Kidney tubule cell (primary cell): Measurements from ENCODE around the gene PPP1R1C.
A peak's percentile ranks its signal among the peaks of the same experiment; 100 is the strongest.
"Not testable (repeated sequence)": the region's sequence is repeated elsewhere in the genome, so short reads cannot be mapped to it uniquely, and the experiment has no call there.

Experiments
- DNase-seq: peaks from one replicate; pipeline ENCODE4 v3.0.0-alpha.2; 2018; ENCODE audit warnings: low spot score

PPP1R1C gene

DNA sequence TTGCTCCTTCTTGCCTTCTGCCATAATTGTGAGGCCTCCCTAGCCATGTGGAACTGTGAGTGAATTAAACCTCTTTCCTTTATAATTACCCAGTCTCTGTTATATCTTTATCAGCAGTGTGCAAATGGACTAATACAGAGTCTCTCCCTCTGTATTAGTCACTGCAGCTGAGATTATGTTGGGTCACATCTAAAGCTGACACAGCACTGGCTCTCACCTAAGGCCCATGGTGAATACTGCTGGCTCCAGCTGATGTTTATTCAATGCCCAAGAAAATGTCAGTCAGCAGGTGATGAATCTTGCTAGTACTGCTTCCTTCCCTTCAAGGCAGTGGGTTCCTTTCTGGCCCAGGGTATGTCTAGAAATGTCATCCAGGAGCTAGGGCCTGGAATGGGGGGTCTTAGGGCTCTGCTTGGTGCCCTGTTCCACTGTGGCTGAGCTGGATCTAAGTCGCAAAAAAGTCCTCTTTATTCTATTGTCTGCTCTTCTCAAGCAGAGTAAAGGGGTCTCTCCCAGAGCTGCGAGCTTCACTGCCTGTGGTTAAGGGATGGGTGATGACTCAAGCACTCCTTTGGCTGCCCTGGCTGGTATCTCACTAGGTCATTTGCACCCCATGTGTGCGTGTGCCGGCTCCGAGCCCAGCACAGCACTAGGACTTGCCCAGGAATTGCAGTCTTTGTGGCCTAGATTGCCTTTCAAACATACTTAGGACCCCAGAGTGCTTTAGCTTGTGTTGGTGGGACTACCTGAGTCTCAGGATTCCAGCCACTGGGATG is 29.9 kb downstream of the PPP1R1C start:
- DNase-seq: peak; percentile 84

DNA sequence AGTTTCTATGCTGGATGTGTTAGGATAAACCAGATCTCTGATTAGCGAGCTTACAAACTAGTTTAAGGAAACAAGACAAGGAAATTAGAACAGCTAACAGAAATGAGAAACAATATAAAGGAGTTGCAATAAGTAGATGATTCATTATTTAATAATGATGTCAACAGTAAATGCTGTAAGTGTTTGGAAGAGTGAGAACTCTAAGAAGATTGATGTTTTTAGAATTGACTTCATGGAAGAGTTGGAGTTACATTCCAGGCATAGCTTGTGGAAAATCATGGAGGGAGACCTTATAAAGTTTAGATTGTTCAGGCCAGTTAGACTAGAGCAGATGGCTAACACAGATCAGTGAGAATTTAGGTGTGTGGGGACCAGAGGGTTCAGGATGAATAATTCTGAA is 32.6 kb downstream of the PPP1R1C start:
- peak; percentile 69 for DNase-seq

DNA sequence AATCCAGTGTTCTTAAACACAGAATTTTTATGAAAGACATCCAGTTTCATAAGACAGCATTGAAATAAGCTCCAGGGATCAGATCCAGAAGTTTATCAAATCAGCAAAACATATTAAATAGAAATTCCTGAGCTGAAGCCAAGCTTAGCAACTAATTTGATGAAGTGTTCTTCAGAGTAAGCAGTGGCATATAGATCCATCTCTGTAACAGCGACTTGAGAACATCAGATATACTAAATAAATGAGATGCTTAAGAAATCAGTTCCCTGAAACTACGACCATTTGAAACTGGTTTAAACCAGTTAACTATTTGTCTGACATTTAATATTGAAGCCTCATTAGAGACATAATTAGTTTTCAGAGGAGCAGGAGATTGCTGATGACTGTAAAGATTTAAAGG is 34.1 kb downstream of the PPP1R1C start:
- no peak for DNase-seq

DNA sequence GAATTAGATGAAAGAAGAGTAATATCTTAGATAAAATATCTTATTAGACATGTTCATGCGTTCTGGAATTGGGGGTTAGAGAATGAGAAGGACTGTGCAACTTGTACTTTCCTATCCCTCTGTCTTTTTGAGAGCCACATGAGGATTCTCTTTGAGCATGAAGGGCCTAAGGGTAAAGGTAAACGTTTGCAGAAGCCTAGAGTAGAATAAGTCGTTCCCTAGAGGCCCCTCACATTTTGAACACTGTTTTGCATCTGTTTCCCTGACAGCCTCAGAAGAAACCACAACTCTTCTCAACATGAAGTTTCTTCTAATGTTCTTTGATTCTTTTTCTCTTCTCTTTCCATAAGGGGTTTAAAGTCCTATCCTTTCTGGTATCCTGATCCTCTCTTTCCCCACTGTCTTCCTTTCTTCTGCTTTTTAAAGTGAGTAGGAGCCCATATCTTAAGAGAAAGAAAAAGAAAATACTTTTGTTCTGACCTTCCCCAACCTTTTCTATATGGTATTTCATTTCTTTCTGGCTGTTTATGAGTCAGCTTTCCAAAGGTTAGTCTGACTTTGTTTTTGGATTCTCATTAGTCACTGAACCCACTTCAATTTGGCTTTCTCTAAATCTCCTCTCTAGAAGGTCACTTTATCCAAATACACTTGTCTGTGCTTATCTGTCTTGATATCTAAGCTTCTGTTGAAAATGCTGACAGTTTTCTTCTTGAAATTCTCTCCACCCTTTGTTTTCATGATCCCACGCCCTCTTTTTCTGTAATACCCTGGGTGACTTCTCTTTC is 34.8 kb downstream of the PPP1R1C start:
- DNase-seq: no peak

DNA sequence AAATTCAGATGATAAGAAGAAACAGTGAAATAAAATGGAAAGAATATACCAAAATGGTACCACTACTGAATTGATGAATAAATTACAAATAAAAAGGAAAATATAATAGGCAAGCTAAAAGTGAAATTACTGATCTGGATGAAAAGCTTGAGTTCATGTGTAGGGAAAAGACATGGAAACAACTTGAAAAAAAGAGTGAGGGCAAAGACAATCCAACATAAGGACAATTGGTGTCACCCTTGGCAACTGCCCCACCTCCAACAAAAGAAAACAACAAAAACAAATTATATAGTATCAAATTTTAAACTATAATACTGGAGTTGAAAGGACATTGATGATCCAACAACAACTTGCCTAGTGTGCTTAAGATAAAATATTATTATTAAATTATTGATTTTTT is 37.6 kb downstream of the PPP1R1C start:
- DNase-seq: no peak

DNA sequence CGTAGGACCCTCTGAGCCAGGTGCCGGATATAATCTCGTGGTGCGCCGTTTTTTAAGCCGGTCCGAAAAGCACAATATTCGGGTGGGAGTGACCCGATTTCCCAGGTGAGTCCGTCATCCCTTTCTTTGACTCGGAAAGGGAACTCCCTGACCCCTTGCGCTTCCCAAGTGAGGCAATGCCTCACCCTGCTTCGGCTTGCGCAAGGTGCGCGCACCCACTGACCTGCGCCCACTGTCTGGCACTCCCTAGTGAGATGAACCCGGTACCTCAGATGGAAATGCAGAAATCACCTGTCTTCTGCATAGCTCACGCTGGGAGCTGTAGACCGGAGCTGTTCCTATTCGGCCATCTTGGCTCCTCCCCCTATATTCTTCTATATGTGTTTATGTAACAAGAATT is 45.2 kb downstream of the PPP1R1C start:
- not testable (repeated sequence) for DNase-seq

DNA sequence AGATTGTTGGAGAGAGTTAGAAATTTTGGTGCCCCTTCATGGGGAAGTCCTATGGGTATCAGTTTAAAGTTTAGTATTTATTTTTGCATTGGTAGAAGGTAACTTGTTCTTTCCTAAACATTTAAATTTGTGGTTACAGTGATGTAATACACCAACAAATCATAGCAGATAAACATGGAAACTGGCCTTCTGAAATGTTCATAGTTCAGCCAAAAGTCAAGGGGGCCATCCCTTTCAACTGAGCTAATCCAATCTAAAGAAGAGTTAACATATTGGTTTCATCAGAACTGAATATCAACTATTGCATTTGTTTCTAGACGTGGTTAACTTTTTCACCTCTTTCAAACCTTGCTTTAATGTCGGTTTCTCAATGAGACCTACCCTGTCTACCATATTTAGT is 46.3 kb downstream of the PPP1R1C start:
- no peak for DNase-seq

DNA sequence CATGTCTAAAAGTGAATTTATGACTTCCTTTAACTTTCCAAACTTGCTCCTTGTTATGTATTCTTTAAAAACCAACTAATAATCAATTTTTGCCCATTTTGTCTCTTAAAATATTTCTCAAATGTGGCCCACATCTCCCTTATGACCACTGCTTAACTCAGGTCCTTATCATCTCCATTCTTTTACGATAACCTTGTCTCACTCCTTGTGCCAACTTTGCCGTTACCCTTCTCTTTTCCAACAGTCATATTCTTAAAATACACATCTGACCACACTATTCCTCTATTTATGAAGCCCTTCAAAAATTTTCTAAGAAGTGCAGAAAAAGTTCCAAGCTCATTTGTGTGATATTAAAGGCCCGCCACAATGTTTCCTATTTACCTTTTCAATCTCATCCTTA is 47.8 kb downstream of the PPP1R1C start:
- DNase-seq: no peak

DNA sequence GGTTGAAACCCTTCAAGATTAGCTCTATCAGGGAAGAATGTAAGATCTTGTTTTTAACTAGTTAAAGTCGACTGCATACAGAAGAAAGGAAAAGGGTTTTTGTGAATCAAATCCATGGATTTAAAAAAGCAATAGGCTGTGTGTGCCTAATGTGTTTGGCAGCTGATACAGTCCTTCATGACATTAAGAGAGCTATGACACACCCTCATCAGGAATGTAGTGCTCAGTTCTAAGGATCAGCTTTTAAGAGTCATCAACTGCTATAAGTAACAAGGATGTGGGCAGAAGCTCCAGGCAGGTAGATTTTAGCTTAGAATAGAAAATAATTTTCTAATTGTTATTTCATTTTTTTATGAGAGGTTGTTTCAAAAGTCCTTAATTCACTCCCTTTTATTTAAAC is 52.9 kb downstream of the PPP1R1C start:
- peak; percentile 79 for DNase-seq

DNA sequence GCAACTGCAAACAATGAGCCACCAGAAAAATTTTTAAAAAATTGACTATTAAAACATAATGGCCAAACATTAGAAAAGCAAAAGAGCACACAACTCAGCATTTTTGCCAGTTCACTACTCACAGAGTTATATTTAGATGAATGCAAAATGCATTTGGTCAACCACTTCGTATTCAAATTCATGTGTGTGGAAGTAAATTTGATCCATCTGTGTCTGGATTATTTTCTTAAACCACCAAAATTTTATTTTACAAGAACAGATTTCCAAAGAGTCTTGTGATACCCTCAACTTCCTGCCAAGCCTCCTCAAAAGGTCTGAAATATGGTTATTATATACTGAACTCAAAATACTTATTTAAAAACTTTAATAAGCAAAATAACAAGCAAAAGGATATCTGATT is 57.4 kb downstream of the PPP1R1C start:
- no peak for DNase-seq

DNA sequence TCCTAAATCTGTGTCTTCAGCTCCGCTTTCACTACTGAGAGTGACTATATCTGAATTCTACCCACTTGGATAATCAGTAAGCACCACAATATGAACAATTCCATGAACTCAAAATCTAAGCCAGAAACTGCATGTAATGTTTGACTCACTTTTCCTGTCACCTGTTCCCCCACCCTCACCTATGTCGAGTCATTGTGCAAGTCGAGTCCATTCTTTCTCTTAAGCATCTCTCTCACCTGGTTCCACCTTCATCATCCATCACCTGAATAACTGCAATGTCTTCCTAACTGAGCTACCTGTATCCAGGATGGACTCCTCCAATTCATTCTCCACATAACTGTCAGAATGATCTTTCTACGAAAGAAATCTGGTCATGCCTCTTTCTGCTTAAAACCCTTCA is 58.2 kb downstream of the PPP1R1C start:
- DNase-seq: peak; percentile 15

DNA sequence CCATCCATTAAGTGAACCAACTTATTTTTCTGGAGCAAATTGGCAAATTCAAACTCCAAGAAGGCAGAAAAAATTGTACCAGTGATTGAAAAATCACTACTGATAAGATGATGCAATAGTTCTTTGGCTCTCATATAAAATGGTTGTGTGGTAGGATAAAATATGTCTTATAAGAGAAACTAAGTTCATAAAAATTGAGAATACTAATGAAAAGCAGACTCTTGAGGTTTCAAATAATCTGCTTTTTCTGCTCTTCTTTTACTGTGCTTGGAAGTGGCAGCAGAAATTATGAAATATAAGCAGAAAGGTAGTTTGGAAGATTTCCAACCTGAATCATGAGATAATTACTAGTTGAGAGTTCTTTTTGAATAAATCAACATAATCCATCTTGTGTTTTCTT is 61.9 kb downstream of the PPP1R1C start:
- DNase-seq: no peak

DNA sequence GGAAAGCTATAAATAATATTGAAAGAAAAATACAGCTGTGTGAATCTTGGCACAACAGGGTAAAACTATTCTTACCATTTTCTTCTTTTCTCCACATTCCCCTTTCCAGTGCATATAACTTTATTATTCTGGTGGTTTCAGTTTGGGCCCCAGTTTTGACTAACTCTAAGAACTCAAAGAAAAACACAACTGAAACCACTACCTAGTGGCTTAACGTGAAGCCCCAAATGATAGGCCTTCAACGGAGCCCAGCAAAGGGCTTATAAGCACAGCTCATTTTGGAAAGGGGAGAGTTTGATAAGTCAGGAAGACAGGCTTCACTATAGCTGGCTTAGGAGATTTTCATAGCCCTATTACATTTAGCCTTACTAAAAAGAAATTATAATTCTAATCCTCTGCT is 62.4 kb downstream of the PPP1R1C start:
- no peak for DNase-seq

DNA sequence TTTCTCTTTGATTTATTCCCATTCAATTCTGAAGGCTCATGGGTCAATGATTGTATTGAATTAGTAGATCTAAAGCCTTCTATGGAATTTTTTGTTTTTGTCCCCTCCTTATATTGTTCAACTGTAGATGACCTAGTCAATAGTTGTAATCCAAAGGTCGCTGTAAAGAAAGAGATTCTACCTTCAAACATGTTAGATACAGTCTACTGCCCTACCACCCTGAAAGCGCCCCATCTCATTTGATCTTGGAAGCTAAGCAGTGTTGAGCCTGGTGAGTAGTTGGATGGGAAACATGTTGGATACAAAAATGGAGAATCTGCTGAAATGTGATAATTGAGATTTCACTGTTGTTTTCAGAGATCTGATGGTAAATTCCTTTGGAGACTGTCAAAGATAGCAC is 63.0 kb downstream of the PPP1R1C start:
- DNase-seq: no peak

DNA sequence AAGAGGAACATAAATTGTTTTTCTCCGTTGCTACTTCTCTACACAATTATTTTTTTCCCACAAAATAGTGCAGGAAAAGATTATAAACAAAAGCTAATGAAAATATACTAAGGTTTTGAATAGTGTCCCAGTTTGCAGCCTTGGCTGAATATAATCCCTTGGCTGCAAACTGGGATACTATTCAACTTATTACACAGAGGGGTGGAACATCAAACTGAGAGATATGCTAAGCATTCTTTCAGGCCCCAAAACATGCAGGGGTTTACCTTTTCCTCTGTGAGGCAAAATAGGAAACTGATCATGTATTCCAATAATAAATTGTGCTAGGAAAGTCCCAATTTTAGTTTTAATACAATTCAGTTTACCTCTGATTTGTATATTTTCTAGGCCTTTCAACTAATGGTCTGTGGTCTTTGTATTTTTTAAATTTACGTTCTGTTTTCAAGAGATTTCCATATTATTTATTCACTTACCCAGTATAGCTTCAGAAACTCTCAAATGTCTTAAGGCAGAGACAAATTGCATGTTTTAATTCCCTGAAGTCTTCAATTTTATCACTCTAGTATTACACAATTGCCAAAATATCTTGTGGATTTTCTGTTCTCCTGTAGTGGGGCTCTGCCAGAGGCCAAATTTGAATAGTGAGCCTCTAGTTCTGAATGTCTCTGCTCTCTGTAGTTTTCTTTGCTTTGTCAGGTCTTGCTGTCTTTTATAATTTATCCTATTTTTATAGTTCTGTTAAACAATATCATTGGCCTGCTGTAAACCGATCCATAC is 63.9 kb downstream of the PPP1R1C start:
- no peak for DNase-seq

DNA sequence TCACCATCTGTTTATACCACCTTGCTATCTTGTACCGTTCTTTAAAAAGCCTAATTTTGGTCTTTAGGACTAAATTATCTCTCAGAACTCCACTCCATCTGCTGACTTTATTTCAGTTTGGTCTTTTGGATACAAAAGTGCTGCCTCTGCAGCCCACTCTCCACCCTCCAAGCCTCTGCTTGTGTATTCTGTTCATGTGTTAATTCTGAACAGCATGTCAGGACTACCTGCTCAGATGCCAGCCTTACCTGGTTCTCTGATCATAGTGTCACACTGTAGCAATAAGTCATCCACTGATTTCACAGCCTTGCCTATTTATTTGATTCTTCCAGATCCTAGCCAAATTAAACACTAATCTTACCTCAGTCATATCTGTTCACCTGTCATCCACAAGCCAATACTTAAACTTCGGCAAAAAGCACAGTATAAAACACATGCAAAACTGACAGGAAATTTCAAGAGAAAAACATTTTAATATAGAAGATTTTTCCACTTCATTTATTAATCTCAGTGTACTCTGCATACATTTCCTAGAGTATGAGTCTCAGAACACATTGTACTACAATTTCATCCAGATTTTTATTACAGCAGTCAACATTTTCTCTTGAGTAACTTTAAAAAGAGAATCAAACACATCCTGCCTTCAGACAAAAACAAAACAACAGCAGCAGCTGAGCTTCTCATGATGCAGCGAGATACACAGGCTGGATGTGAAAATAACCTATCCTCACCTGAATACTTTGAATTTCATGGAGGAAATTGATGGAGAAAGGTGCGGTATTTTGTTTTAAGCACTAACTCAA is 64.9 kb downstream of the PPP1R1C start:
- DNase-seq: no peak

DNA sequence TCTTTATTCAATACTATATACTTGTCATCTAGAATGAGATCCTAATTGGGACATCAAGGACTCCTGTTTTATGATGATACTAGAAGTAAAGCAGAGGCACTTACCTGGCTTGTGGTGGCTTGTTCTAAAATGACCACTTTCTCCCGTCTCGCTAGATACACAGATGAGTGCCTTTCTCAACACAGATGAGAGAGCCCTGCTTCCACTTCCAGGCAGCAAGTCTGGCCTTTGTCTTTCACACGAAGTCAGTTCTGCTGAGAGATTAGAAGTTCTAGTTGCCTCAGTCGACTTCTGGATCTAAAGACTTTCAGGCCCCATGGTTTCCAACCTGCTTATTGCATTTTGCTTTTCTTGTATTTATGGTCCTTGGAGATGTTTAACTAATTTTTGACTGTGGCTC is 70.3 kb downstream of the PPP1R1C start:
- DNase-seq: no peak

DNA sequence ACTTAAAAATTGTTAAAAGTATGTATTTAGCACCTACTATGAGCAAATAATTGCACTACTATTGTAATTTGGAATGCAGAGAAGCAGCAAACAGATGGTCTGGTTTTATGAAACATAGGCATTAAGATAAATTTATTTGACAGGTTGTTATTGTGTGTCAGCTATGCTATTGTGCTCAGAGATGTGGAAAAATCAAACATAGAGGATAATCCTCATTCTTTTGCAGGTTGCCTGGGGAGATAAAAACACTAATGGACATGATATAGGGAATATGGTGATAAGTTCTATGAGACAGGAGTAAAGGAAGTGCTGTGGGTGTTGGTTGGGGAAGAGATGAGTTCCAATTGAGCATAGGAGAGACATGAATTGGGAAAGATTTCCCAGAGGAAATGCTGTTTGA is 71.3 kb downstream of the PPP1R1C start:
- no peak for DNase-seq

DNA sequence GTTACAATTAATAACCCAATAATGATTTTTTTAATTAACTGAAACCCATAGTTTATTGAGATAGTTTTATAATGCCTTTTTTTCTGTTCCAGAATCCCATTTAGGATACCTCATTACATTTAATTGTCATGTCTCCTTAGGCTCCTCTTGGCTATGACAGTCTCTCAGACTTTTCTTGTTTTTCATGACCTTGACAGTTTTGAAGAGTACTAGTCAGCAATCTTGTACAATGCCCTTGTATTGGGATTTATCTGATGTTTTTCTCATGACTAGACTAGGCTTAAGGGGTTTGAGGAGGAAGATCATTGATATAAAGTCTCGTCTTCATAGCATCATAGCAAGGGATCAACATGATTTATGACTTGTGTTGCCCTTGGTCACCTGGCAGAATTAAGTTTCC is 72.4 kb downstream of the PPP1R1C start:
- no peak for DNase-seq

DNA sequence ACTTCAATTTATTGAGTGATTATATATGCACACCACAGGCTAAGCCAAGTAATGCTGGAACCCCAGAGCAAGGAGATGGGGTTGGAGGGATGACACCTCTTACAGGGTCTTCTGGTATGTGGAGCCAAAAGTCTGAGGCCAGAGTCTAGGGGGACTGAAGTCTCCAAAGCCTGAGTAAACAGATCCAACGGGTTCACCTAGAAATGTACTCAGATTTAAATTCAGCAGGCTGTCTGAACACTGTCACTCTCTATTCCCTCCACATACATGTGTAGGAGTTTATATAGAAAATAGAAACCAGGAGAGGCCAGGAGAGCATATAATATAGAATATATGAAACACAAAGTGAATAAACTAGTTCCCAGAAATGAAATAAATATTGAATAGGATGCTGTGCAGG is 76.1 kb downstream of the PPP1R1C start:
- DNase-seq: no peak

DNA sequence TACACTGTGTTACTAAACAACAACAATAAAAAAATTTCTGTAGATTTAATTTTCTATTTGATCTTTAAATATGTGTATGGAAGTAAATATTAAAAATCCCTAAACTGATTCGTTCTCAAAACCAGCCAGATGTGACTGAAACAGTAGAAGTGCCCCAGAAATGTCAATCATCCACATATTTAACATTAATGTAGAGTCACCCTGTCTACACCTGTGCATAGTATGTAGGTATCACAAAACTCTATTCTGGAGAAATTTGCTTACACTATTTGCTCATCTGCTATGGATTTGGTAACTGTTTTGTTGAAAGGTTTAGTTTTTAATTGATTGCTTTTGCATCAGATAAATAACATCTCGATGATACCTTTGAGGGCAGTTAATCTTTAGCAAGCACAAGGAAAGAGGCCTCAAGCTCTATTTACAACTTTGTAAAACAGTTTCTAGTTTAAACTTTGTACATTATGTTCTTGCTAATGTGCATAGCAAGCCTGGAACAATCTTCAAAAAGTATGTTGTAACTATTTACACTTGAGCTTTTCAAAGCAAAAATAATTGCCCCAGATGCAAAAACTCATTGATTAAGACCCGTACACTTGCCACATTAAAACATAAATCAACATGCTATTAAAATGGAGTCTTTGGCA is 76.8 kb downstream of the PPP1R1C start:
- DNase-seq: no peak
